Uterus (tissue), 2 donors: ENCODE measurements around the gene ANKRD16.
A peak's percentile ranks its signal among the peaks of the same experiment; 100 is the strongest.

ENCODE experiments used
- CTCF ChIP-seq, 4 experiments: fragments of 200-600 bp in 2 of 4; fragments of 450-650 bp in 2 of 4; sonication (generic) in 2 of 4; IDR thresholded peaks; one replicate each; pipeline ENCODE4 v1.5.1; 2016 to 2019; ENCODE audit warnings: antibody characterized with exemption in 4 of 4, mild to moderate bottlenecking in 2 of 4, moderate library complexity in 1 of 4
- POLR2A ChIP-seq, 2 donors: fragments of 450-650 bp; IDR thresholded peaks; one replicate each; pipeline ENCODE4 v1.6.1; 2016; ENCODE audit warnings: antibody characterized with exemption in 2 of 2, mild to moderate bottlenecking in 1 of 2, moderate library complexity in 1 of 2

- TF ChIP-seq CTCF (IDR thresholded peaks at IDR 0.05): peak; percentile 69 to 77 (median 74)
- no peak for TF ChIP-seq POLR2A (IDR thresholded peaks at IDR 0.05)
These were observed 16.1 kb downstream of the ANKRD16 start for GRCh38 chr10:5873515-5873995.
